Non-pigmented ciliary epithelial cell (primary cell): ENCODE measurements around the gene TMEM106C.

Experiments used
- DNase-seq: peaks from one replicate; pipeline ENCODE4 v3.0.0-alpha.2; 2010; ENCODE audit warnings: low read depth

TMEM106C gene

GRCh38 chr12:47995981-47996401, 32.6 kb downstream of the TMEM106C start:
- DNase-seq = no peak

DNA sequence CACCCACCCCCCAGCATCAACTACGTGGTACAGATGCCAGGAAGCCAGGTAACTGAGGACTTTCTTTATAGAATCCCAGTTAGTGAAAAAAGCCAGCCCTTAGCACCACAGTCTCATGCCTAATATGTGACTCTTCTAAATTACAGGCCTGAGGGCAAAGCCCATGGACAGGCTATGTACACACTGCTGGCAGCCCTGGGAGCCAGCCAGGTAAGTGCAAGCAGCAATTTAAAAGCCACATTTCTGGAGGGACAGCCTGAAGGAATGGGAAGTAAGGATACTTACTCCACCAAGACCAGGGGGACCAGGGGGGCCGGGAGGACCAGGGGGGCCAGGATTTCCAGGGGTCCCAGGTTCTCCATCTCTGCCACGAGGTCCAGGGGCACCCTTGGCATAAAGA, 33.9 kb downstream of the TMEM106C start:
- DNase-seq = no peak

GRCh38 chr12:47999816-48000215, 36.4 kb downstream of the TMEM106C start:
- no peak for DNase-seq

DNA sequence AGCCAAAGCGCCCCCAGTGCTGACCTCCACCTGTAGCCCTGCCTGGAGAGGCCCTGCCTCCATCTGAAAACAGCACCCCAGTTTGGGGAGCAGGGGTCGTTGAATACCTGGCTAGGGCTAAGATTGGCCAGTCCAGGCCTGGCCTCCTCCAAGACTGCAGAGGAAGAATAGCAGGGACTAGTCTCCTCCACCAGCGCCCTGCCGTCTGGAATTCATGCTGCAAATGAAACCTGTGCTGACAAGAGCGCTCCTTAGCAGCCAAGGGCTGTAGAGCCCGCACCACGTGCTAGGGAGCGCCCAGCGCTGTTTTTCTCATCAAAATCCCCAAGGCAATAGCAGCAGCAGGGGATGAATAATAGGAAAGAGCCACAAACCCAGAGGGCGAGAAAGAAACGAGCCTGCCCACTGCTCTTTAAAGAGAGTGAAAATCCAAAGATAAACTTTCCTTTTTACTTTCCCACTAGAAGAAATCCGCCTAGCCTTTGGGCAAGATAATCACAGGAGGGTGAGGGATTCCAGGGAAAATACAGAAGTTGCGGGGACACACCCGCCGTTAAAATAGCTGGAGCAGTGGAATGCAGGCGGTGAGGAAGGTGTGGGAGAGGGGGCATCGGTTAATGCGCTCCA, 37.6 kb downstream of the TMEM106C start:
- DNase-seq = no peak

DNA sequence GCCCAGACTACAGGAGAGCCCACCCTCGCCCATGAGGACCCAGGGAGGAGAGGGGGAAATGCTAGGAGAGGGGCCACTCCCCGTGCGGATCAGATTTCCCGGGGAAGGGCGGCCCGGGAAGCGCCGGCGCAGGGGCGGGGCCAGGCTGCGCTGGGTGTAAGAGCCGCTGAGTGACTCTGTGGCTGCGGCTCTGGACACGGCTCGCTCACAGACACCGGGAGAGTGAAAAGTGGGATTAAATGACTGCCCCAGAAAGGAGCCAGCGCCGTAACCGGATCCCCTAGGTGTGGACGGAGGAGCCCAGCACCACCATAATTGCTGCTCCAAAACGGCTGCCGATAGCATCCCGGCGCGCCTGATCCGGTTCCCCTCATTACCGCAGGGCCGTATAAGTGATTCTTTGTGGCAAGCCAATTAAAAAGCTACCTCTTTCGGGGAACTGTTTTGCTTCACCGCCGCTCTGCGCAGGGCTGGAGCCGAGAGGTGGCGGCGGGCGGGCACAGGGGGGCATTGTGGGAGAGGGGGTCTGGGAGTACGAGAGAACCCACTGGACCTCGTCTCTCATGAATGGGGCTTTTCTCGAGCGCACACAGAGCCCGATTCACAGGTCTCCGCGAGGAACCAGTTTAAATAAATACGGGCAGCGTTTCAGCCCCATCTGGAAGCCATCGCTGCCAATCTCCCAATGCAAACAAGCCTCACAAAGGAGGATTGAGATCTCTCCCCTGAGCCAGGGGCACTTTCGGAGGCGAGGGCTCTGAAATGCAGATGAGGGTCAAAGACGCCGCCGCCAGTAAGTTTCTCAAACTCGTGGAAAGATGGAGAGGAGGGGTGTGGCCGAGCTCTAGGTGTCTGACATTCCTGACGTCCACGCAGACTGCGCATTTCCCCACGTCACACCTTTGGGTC, 38.4 kb downstream of the TMEM106C start:
- DNase-seq = no peak

GRCh38 chr12:48002414-48002730, 39.0 kb downstream of the TMEM106C start:
- no peak for DNase-seq

DNA sequence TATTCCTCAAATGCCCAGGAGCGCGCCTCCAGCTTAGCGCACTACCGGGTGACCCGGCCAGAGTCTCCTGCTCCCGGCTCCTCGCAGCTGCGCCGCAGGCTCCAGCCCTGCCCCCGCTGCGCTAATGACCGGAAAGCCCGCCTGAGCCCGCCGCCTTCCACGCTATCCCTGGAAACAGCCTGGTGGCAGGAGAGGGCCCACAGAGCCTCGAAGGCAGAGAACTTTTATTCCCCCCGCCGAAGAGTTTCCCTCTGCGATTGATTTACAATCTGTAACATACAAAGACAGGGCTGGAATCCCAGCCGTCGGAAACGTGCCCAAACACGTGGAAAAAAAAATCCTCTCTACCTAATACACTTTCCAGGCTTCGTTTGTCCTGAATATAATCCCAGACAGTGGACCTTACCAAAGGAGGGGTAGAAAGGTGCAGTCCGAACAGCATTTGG, 39.4 kb downstream of the TMEM106C start:
- DNase-seq = no peak

- no peak for DNase-seq
Measured at GRCh38 chr12:48003226-48004052, 40.0 kb downstream of the TMEM106C start.

GRCh38 chr12:48004053-48004941, 40.9 kb downstream of the TMEM106C start, which contains the start of gene COL2A1:
Gene COL2A1 (minus strand): TSS chr12:48004476. CDS start chr12:48004321, 155 bp downstream.
- no peak for DNase-seq

DNA sequence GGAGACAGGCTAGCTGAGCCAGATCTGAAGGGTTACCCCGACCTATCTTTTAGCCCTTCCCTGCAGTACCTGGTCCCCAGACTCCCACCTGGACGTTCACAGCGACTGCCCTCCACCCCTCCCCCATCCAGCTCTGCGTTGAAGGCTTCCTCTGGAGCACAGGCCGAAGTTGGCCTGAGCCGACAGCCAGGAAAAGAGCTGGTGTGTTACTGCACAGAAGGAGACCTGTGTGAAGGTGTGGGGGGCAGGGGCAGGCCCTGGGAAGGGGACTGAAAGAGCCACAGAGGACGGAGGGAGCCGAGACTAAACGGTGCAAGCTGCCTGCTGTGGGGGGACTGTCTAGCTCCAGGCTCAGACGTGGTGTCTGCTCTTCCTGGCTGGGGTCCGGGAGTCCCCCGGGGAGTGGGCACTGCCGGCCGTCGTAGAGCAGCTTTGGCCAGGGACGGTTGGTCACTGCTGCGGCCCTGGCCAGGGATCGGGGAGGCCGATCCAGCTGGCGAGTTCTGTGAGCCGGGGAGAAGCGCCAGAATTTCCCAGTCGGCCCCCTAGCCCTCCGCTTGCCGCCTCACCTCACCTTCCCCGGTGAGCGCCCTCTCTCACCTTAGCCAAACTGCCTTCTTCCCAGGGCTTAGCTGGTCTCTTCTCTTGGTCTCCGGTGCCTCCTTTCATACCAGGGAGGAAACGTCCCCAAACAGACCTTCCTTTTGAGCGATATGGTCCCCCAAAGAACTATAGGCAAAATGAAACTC, 41.8 kb downstream of the TMEM106C start:
- DNase-seq = no peak

DNA sequence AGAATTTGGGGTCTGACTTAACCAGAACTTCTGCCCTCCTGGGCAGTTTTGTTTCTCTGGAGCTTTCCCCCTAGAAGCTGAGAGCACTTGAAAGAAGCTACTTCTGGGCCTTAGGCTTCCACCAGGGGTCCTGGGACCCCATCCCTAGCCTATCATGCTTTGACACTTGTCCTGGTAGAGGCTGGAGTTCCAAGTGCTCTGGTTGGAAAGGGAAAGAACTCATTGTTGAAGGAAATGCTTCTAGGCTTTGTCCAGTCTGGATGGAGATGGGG, 42.3 kb downstream of the TMEM106C start:
- DNase-seq = no peak

- DNase-seq = no peak
Measured at GRCh38 chr12:48007206-48007605, 43.8 kb downstream of the TMEM106C start.

DNA sequence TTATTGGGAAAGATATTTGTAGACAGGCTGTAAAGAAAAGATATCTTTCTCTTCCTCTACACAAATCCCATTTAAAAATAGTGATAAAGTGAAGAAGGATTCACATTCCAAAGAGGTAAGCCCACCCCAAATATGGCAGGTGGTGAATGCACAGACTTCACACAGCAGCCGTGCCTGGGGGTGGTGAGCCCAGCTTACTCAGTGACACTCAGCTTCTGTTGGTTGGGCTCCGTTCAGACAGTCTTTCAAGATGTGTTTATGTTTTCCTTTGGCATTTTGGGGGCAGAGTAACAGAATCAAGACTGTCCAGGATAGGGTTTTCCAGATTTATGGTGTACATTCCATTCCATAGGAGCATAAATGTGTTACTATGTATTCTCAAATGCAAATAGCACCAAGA, 45.0 kb downstream of the TMEM106C start:
- no peak for DNase-seq

GRCh38 chr12:48008950-48009349, 45.6 kb downstream of the TMEM106C start:
- DNase-seq = no peak

- DNase-seq = no peak
Measured at GRCh38 chr12:48009471-48009870, 46.1 kb downstream of the TMEM106C start.

DNA sequence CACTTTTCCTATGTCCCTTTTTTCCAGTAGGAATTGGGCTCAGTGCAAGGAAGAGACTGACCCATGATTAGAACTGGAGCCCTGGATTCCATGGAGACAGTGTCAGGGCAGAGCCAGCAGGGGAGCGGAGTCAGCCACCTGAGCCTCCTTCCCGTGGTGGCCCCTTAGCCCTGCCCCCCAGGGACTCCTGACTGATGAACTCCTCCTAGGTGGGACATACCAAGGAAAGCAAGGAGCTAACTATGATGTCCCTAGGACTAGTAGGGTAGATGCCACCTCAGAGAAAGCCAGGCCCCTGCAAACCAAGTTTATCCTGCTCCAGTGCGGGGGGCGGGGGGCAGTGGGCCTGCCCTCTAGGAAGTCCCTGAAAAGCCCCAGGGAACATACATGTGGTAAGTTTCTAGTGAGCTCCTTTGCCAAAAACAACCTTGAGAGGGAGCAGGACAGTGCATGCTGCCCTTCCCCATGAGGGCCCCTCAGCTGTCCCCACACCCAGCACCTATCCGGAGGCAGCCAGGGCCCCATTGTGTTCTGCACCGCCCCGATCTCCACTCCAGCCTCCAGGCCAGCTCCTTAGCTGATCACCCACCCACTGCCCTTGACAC, 47.1 kb downstream of the TMEM106C start:
- no peak for DNase-seq

DNA sequence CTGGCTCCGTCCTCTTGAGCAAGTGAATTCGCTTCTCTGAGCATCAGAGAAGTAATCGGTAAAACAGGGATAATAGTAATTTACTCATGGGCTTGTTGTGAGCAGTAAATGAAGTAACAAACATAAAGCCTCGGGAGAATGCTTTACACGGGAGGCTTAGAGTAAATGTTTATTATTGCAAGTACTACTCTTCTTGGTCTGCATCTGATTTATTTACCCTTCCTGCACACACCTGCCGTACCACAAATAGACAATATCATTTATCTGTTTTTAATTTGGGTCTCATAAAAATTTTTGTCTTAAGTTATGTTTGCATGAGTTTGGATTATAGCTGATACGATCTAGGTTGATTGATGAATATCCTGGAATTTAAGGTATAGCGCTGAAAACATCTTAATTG, 48.7 kb downstream of the TMEM106C start:
- no peak for DNase-seq

GRCh38 chr12:48013287-48013686, 49.9 kb downstream of the TMEM106C start:
- DNase-seq = no peak

DNA sequence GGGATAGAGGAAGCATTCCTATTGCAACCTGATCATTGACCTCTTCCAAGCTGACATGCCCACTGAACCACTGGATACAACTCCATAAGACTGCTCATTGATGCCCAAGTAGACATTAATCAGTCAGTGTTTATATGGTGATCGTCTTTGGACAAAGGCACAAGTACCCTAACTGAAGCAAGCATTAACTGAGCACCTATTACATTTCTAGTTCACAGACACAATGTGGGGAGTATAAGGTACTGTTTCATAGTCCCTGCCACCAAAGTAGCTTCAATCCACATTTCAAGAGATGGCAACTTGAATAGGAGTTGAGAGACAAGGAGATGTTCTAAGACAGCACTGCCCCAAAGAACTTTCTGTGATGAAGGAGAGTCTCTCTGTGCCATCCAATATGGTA, 51.7 kb downstream of the TMEM106C start:
- DNase-seq = no peak

GRCh38 chr12:48015954-48016353, 52.6 kb downstream of the TMEM106C start:
- no peak for DNase-seq
